Hematopoietic multipotent progenitor cell treated with erythropoietin and hydrocortisone succinate and interleukin-3 and kit ligand, for 17 days (in vitro differentiated cells): ENCODE measurements around the gene MAGI2.
"Not testable (repeated sequence)": the region's sequence is repeated elsewhere in the genome, so short reads cannot be mapped to it uniquely, and the experiment has no call there.

Source experiments
- DNase-seq: peaks from one replicate; pipeline ENCODE4 v3.0.0-alpha.2; 2015; ENCODE audit warnings: low spot score

Gene MAGI2

DNA sequence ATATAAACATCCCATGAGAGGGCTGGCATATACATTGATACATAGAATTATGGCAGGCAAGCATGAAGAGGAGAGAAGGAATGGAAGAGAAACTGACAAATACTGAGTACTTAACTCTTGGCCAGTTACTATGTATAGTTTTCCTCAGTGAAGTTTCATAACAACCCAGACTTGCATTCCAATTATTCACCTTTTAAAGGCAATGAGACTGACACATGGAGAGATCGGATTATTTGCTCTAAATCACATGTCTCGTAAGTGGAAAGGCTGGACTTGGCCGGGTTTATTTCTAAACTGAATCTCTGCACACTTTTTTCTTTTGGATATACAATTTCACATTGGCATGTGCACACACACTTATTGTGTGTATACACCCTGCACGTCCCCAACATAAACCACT is 1106.6 kb downstream of the MAGI2 start:
- DNase-seq, result no peak

DNA sequence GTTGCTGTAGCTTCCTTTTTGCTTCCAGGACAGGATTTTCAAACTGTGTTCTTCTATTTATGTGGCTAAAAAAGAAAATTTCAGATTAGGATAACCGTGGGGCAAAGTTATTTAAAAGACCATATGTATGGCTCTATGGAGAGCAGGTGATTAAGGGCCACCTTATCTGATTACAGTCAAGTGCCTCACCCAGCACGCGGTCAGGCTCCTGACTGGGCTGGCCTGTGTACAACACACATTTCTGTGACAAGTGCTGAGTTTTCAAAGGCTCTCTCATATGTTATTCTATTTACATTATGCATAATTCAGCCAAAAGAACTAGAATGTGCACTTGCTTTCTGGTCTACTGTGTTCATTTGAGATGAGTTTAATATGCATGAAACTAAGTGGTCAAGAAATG is 1107.5 kb downstream of the MAGI2 start:
- DNase-seq, result no peak

DNA sequence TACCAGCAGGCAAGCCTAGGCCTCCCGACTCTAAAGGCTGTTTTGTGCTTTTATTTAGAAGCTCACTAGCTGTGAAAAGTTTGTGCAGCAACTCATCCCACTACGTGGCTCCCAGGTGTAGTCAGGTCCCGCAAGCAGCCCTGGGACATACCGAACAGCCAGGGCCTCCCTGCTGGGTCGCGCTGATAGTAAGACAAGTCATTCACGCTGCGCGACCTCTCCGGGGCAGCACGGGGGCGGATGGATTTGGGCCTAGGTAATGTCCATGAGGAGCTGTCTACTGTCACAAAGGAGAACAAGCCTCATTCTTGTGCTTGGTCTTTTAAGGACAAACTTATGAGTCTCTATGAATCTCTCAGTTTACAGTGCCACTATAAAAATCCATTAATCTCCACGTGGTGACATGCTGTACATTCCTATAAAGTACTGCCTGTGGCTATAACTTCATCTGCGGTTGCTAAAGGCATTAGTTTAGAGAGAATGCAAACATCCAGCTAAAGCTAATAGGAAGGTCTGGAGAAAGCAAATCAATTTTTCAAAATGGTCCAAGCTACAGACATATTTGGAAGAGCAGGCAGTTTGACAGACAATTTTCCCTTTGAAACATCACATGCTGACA is 1108.1 kb downstream of the MAGI2 start:
- no peak for DNase-seq

DNA sequence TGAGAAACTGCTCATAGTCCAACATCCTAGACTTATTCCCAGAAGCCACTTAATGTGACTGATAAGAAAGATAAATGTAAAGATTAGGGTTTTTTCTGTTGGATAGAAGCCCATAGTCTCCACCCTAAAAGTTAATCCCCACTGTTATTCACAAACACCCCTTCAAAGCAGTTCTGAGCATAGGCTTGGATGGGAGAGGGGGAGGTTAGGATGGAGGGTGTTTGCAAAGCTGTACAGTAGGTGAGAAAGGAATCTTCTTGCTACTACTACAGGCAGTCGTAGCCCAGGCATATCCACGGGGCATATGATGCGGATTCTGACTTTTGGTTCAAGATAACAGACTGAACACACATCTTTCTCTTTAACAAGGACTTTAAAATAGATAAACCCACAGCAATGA is 1119.0 kb downstream of the MAGI2 start:
- DNase-seq, result no peak

DNA sequence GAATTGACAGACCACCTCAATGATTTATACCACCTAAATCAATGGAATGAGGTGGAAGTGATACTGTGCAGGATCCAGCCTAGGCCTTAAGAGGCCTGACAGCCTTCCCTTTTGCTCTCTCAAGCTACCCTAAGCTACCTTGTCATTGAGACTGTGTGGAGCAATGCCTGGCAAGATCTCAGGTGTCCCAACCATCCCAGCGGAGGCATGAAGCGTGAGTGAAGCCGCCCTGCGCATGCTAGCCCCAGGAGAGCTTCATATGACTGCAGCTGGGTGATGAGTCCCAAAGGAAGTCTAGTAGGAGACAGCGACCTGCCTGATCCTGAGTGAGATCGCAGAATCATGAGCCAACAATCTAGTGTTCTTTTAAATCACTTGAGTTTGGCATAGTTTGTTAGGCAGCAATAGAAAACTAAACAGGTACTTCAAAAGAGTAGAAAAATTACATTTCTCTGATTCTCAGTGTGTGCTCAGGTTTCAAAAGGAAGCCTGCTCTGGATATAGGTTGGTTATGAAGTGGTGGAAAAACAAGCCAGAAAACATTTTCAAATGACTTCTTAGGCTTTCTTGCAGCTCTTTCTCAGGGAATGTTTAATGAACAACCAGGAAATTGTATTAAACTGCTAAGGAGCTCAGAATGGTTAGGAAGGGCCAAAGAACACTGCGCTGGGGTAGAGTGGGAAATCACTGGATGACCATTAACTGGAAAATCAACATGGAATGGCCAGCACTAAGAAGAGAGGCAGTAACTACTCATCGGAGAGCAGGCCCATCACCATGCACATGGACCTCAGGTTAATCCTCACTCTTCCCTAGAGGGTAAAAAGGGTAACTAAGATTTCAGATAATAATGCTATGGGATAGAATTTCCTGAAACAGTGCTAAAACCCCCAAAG is 1119.7 kb downstream of the MAGI2 start:
- DNase-seq, result no peak

DNA sequence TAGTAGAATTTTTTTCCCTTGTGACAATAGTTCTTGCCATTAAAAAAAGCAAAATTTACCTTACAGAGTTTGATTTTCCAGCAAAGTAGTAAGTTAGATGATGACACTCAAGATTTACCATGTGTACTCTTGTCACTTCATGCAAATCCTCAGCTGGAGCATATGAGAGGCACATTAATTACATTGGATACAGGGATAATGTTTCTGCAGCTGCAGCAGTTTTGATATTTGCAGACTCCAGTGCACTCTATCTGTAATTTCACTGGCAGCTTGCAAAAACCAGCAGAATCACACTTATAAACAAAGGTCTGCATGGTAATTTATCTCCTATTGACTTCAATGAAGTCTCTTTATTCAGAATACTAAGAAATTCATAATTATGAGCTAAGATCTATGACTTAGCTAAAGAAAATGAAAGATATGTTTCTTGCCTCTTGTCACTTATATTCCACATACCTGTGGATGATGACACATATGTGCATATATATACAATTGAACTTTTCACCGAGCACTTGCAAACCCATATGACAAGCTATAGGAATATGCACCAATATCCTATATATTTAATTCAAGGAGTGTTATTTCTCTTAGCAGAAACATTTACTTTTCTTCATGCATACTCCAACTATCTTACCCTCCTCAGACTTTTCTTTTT is 1124.3 kb downstream of the MAGI2 start:
- DNase-seq, result no peak

DNA sequence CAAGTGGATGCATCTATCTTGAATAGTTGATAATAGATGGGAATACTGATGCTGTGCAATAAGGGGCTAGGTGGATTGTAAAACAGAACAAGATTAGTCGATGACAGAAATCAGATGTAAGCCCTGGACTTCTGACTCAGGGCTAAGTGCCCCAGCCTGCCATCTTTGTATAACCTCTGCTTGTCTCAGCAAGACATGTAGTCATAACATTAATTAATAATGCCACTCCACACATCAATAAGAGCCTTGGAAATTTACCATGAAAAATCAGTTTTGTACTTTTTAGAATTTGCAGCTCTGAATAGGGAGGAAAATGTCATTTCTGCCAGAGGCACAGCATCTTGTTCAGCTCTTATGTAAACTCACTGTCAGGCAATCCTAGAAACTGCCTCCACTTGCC is 1125.7 kb downstream of the MAGI2 start:
- no peak for DNase-seq

DNA sequence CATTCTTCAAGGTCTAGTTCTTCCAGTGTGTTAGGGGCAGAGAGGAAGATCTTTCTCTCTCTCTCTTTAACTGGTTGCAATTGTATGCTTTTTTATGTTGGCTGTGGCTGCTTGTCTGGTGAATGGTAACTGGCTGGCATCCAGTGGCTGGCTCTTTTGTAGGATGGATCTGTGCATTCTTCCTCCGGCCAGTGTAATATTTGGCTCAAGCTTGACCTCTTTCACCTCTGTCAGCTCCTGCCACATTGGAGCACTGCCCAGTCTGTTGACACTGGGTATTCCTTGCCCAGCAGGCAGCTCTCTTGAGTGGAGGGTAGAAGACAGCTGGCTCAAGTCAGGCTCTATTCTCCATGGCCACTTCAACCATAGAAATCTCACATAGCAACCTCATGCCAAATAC is 1126.6 kb downstream of the MAGI2 start:
- no peak for DNase-seq

DNA sequence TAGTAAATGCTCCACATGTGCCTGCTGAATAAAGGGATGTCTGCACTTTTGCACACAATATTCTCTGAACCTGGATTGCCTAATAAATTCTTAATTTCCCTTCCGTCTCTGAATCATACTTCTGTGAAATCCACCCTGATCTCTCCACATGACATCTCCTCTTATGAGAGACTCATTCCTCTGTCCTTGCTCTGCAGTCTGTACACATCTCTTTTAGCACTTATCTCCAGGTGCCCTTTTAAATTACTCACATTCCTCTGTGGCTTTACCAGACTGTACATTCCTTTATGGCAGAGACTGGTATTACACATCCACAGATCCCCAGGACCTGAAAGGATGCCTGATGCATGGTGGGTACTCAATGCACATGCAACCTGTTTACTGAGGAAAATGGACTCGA is 1127.3 kb downstream of the MAGI2 start:
- no peak for DNase-seq

DNA sequence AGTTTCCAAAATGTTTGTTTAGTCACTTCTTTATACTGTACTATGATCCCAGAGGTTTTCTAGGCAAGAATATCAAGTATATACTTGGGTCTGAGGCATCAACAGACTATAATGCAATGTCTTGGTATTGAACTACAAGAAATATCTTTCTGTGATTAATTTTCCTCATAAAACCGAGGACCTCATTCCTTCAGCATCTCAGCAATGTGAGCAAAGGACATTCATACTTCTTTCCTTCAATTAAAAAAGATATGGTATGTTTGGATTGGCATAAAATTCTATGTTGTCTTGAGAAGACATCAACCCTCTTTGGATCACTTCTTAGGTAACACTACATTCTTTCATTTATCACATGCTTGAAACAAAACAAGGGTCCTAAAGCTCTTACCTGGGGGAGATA is 1130.3 kb downstream of the MAGI2 start:
- DNase-seq, result no peak

DNA sequence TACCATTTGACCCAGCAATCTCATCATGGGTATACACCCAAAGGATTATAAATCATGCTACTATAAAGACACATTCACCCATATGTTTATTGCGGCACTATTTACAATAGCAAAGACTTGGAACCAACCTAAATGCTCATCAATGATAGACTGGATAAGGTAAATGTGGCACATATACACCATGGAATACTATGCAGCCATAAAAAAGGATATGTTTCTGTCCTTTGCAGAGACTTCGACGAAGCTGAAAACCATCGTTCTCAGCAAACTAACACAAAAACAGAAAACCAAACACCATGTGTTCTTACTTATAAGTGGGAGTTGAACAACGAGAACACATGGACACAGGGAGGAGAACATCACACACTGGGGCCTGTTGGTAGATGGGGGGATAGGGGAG is 1131.2 kb downstream of the MAGI2 start:
- DNase-seq, result not testable (repeated sequence)

DNA sequence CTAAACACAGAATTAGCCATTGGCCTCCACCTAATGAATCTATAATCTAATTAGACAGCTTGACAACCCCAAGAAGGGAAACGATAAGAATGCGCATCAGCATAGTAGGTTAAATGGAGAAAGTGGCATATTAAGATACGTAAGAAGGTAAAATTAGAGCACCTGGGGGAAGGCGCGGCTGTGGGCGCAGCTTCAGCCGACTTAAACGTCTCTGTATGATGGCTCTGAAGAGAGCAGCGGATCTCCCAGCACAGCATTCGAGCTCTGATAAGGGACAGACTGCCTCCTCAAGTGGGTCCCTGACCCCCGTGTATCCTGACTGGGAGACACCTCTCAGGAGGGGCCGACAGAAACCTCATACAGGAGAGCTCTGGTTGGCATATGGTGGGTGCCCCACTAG is 1136.1 kb downstream of the MAGI2 start:
- no peak for DNase-seq

DNA sequence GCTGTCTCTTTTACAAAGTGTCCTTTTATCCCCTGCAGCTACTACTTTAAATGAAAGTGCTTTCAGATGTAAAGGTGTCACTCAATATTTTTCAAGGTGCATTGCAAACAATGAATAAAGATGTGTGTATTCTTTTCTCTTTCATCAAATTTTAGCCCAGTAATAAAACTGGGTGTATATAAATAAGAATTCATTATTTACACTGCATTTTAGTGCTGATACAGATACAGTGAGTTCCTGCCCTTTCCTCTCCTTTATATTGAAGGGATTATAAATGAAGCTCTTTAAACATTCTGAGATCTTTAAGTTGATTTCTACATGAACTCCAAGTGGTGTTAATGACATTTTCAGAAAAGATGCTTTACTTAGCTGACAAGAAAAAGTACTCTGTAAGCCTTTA is 1137.4 kb downstream of the MAGI2 start:
- no peak for DNase-seq

DNA sequence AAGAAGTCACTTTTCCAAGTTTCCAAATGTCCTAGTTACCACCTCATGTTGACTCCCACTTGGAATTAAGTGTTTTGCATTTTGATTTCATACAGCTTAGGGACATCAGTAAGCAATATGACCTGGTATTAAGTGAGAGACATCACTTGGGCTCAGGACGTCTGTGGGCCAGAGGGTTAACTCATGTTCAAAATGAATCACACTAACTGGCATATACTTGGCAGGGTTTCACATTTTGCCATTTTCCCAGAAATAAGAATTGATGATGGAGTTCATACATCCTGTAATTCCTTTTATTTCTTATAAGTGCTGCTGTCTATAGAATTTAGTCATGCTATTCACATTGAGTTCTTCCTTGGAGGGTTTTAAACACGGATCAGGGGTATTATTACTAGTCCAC is 1138.3 kb downstream of the MAGI2 start:
- DNase-seq, result no peak

DNA sequence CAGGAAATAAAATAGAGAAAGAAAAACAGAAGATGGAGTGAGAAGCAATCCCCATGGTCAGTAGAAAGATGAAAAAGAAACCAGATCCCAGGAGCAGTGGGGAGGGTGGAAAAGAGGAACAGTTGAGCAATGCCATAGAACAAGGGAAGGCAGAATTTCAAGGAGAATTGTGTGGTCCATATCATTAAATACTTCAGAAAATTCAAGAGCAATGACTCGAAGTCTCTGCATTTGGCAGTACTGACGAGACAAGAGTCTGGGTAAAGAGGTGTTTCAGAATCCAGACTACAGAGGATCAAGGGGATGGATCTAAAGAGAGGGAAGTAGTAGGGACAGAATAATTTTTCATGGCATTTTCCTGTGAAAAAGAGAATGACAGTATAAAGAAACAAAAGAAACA is 1142.3 kb downstream of the MAGI2 start:
- no peak for DNase-seq

DNA sequence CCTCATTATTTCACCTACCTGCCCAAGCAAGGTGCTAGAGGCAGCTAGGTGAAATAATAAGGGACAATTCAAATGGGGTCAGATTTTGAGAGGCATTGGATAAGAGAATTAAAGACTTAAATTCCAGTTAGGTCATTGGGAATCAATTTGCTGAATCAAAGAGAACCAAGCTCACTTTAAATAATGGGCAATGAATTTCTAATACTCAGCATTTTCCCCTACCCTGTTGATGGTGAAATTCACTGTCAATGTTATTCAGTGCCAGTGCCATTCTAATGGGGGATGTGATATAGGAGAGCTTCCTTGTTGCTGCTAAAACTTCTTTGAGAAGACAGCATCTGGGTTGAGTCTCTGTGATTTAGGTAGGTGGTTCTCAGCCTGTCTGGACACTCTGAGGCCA is 1145.6 kb downstream of the MAGI2 start:
- DNase-seq, result no peak

DNA sequence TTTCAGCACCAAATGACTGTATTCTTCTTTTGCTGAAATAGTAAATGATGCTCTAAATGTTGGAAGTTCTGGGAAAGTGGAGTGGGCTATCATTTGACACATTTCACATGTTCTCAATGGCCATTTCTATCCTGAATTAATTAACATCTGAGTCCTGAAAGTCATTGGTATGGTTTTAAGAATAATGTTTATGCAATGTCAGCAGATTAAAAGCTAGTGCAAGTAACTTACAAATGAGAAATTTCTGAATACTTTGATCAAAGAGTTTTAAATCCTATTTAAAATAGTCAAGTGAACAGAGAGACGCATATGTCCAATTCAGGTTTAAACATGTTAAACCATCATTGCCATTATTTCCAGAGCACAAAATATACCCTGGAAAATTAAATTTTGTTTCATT is 1146.8 kb downstream of the MAGI2 start:
- no peak for DNase-seq

DNA sequence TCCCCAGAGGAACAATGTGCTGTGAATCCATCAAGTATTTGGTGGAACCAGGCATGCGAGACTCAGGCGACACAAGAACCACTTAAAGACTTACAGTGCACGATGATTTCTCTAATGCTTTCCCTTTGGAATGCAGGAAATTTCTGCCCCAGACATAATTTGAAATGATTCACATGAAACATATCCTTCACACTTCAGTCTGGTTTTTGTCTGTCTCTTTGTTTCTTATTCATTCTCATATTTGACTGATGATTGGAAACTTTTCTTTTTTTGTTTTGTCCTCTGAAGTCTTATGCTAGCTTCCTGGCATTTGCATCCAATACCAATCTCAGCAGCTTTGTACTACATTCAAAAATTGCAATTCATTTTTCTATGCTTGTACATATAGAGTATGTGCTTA is 1152.1 kb downstream of the MAGI2 start:
- DNase-seq, result no peak

DNA sequence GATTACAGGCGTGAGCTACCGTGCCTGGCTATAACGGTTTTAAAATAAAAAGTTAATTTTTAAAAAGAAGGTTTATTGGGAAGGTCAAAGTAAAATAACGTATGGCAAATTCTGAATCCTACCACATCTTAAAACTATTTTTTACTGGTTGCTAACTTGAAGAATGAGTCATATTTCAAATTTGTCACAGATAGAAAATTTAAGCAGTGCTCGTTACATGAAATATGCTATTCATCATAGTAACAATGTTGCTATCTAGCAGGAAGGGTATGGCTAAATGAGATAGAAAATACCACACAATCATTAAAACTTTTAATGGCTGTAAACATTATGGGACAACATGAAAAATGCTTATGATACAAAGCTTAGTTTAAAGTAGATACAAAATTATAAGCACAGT is 1154.4 kb downstream of the MAGI2 start:
- DNase-seq, result no peak

DNA sequence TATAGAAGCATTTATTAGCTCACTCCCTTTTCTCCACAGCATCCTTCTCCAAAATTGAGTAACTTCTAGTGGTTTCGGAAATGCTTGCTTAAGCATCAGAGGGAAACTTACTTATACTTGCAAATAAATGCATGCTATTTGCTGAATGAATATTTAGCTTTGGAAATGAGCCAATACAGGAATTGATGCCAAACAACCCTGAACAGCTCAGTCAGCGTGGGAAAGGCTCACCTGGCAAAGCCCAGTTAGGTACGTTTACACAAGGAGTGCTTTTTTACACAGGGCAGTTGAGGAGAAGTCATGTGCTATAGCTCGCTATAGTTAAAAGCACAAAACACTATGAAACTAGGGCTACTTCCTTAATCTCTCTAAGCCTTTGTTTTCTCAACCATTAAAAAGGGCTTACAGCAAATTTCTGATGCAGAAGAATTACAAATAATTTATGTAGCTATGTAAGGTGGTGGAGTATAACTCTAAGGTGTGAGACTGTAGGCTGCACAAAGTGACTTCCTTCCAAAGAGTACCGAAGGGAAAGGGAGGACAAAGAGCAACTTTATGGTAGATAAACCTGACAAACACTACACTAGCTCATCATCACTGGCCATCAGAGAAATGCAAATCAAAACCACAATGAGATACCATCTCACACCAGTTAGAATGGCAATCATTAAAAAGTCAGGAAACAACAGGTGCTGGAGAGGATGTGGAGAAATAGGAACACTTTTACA is 1156.7 kb downstream of the MAGI2 start:
- no peak for DNase-seq

DNA sequence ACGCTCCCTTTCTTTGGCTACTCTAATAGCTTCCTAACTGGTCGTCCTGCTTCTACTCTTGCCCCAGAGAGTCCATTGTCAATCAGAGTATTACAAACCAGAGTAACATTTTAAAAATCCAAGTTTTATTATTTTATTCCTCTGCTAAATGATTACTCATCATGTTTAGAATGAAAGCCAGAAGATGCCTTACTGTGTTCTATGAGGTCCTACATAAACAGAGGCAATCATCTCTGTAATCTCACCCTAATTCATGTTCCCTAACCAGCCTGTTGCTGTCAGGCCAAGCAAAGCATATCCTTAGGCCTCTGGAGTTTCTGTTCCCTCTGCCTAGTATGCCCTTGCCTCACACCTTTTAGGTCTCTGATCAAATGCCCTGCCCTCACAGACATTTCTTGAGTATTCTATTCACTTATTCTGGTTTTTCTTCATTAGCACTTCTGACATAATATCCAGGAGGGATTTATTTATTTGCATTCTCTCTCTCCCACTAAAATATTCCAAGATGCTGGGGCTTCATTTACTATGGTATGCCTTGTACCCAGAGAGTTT is 1157.3 kb downstream of the MAGI2 start:
- DNase-seq, result no peak

DNA sequence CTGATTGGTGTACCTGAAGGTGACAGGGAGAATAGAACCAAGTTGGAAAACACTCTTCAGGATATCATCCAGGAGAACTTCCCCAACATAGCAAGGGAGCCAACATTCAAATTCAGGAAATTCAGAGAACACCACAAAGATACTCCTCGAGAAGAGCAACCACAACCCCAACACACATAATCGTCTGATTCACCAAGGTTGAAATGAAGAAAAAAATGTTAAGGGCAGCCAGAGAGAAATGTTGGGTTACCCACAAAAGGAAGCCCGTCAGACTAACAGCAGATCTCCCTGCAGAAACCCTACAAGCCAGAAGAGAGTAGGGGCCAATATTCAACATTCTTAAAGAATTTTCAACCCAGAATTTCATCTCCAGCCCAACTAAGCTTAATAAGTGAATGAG is 1164.0 kb downstream of the MAGI2 start:
- DNase-seq, result not testable (repeated sequence)
